NCI-H1694 treated with DMSO at 0.1 percent for 48 hours (cell line): Measurements from ENCODE around the gene INO80.

Source experiments
- DNase-seq: peaks from one replicate; lab custom pipeline; 2025; lab: John Stamatoyannopoulos, UW

INO80 gene

DNA sequence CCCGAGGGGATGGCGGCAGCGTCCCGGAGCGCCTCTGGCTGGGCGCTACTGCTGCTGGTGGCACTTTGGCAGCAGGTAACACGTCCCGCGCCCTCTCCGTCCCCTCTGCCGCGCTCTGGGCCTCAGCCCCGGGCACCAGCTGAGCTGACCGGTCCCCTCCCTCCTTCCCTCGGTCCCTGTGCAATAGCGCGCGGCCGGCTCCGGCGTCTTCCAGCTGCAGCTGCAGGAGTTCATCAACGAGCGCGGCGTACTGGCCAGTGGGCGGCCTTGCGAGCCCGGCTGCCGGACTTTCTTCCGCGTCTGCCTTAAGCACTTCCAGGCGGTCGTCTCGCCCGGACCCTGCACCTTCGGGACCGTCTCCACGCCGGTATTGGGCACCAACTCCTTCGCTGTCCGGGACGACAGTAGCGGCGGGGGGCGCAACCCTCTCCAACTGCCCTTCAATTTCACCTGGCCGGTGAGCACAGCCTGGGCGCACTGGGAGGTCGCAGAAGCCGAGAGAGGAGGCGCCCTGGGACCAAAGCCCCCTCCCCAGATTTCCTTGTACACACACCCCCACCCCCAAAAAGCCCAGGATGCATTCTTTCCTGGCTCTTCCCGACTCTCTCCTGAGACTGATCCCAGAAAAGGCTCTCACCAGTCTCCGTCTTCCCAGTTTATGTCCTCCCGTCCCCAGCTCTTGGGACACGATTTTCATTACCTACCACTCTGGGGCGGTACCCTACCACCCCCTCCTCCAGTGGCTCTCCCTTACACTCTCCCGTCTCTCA, 186.2 kb downstream of the INO80 start:
- DNase-seq: no peak
